Epithelial cell of proximal tubule (primary cell): ENCODE measurements around the gene TSPYL1. TPM values are rescaled to one million over a fixed set of nuclear protein-coding genes. Genes with fewer than 3 reads are reported as not detected.
A peak's percentile ranks its signal among the peaks of the same experiment; 100 is the strongest.
"Not testable (repeated sequence)": the region's sequence is repeated elsewhere in the genome, so short reads cannot be mapped to it uniquely, and the experiment has no call there.

Experiments
- DNase-seq: peaks from one replicate; pipeline ENCODE4 v3.0.0-alpha.2; 2011; ENCODE audit warnings: low read depth
- H3K4me3 ChIP-seq: 2 replicates; pipeline ENCODE4 v1.5.1; 2011; ENCODE audit warnings: low read depth, mild to moderate bottlenecking, low read length
- total RNA-seq: library from RNA; depleted of rRNA; stranded (reverse); fragments of >200 nt; gene quantifications from 2 replicates; pipeline ENCODE4 v1.2.3, GENCODE V29; 2015
- TF ChIP-seq, protein P1 (sequence below): conservative IDR thresholded peaks from 2 replicates; pipeline ENCODE4 v1.5.1; 2012; ENCODE audit warnings: low read depth, mild to moderate bottlenecking, low read length

The TSPYL1 gene
- total RNA-seq, 1 donor from 2014 or later, result 67.6 TPM

DNA sequence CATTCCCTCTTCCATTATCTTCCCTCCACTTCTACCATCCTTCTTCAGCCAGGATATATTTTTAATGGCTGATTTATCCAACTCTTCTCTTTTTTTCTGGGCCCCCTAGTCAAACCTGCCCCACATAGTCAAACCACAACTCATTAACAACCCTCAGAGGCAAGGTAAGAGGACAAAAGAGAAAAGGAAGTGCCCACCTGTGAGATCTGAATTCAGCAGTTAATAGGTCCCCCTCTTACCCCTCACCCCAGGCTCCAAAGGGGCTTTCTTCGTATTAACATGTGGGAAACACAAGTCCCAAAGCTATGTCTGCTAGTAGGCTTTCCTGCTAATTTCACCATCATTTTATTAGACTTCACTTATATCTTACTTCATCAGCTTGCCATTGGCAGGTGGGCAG is 44.1 kb upstream of the TSPYL1 start:
- TF ChIP-seq, protein P1, sequence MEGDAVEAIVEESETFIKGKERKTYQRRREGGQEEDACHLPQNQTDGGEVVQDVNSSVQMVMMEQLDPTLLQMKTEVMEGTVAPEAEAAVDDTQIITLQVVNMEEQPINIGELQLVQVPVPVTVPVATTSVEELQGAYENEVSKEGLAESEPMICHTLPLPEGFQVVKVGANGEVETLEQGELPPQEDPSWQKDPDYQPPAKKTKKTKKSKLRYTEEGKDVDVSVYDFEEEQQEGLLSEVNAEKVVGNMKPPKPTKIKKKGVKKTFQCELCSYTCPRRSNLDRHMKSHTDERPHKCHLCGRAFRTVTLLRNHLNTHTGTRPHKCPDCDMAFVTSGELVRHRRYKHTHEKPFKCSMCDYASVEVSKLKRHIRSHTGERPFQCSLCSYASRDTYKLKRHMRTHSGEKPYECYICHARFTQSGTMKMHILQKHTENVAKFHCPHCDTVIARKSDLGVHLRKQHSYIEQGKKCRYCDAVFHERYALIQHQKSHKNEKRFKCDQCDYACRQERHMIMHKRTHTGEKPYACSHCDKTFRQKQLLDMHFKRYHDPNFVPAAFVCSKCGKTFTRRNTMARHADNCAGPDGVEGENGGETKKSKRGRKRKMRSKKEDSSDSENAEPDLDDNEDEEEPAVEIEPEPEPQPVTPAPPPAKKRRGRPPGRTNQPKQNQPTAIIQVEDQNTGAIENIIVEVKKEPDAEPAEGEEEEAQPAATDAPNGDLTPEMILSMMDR, result no peak
- DNase-seq, result no peak
- H3K4me3 ChIP-seq, result no peak overlapping the region

DNA sequence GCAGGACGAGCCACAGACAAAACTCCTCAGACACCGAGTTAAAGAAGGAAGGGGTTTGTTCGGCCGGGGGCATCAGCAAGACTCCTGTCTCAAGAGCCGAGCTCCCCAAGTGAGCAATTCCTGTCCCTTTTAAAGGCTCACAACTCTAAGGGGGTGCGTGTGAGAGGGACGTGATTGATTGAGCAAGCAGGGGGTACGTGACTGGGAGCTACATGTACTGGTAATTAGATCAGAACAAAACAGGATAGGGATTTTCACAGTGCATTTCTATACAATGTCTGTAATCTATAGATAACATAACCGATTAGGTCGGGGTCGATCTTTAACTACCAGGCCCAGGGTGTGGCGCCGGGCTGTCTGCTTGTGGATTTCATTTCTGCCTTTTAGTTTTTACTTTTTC is 42.2 kb upstream of the TSPYL1 start:
- not testable (repeated sequence) for H3K4me3 ChIP-seq, DNase-seq

DNA sequence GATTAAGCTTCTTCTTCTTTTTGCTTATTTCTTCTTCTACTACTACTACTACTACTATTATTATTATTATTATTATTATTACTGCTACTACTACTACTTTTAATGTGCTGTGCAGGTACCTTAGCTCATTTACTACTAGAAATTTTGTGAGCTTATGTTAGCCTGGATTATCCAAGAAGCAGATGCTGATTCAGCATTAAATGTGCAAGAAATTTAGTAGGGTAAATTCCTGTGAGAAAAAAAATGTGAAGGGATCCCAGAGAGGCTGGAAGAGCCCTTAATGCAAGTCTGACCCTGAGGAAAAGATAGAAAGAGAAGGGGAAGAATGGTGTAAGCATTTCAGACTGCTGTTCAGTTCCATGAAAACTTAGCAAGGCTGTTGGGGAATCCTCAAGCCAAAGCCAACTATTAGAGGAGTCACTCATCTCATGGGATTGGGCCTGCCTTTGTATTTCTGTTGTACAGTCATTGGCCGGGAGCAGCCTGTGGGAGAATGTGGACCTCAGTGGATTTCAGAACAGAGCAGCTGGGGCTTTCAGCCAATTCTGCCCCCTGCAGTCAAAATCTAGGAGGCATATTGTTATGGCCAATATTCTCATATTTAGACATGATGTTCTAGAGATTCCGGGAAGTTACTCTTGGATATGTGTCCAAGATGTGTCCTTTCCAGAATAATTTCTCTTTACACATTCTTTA is 37.2 kb upstream of the TSPYL1 start:
- TF ChIP-seq, protein P1, result peak; percentile 8
- no peak overlapping the region for H3K4me3 ChIP-seq
- DNase-seq, result no peak

DNA sequence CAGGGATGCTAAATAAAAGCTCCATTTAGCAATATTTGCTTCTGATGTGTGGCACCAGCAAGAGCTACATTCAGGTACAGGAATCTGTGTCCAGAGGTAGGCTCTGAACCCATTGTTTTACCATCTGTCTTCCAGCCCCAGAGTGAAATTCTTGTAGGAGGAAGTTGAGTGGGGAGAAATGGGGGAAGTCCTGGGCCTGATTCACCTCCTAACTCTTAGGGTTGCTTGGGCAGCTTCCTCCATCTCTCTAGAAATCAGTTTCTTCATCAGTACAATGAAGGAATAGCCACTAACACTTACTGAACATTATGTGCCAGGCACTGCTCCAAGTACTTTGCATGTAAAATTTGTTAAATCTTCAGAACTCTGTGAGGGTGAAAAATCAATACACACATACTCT is 35.1 kb upstream of the TSPYL1 start:
- TF ChIP-seq, protein P1, result no peak
- H3K4me3 ChIP-seq, result no peak overlapping the region
- DNase-seq, result no peak

DNA sequence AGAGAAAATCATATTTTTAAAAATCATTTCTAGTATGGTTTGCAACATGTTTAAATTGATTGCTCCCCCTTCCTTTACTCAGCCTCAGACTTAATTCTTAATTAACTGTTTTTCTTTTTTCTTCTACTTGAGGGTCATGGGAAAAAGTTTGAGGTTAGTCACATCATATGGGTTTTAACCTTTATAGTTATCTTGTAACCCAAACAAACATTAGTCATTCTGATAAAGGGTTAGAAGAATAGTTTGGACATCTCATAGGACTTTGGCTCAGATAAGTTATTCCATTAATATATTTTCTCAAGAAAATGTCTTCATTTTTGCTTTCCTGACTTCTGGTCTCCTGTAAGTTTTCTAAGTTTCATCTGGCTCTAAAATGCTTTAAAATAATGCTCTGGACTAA is 34.5 kb upstream of the TSPYL1 start:
- TF ChIP-seq, protein P1, result no peak
- H3K4me3 ChIP-seq, result no peak overlapping the region
- no peak for DNase-seq

DNA sequence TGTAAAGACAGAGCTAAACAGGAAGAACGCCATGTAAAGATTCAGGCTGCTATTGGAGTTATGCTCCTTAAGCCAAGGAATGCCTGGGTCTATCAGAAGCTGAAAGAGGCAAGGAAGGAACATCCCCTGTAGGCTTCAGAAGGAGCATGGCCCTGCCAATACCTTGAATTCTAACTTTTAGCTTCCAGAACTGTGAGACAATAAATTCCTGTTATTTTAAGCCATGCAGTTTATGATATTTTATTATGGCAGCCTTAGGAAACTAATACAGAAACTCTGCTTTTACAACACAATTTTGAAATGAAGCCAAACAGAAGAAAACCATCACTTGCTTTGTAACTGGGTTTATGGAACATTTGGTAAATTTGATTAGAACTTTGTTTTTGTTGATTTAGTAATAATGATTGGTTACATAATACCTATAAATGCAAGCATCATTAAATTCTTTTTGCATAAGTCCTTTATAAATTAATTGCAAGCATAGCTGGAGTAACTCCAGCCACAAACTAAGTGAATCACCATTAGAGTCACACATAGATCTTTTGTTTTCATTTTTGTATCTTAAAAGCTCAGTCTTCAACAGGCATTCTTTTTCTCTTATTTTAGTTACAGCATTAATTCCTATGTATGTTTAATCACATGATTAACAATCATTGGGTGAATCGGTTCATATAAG is 33.5 kb upstream of the TSPYL1 start:
- no peak for DNase-seq
- TF ChIP-seq, protein P1, result no peak
- no peak overlapping the region for H3K4me3 ChIP-seq

DNA sequence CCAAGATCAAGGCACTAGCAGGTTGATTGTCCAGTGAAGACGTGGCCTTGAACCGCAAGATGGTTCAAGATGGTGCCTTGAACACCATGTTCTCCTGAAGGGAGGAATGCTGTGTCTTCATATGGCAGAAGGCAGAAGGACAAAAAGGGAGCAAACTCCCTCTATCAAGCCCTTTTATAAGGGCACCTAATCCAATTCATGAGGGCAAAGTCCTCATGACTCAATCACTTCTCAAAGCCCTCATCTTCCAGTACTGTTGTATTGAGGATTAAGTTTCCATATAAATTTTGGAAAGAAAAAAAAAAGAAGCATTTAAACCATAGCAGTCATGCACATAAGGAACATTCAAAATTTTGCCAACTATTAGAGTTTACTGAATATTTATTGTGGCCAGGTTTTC is 29.9 kb upstream of the TSPYL1 start:
- DNase-seq, result no peak
- no peak overlapping the region for H3K4me3 ChIP-seq
- TF ChIP-seq, protein P1, result no peak
